Neuronal stem cell (in vitro differentiated cells): ENCODE results near the gene CFAP97D2. TPM values are rescaled to one million over a fixed set of nuclear protein-coding genes. Genes with fewer than 3 reads are reported as not detected.

Source experiments
- small RNA-seq: library from polyadenylated mRNA; stranded (forward); fragments of <200 nt; extraction: miRNeasy Mini kit (QIAGEN cat#:217004); gene quantifications from one replicate; pipeline ENCODE3, GENCODE V24; 2013; ENCODE audit not compliant: insufficient read depth

Gene CFAP97D2

Small RNA genes within 50 kb of the gene (small RNA-seq; reads per million reads assigned to genes)
- gene MIR548AR, result not detected
